GM19328 (cell line): Measurements from ENCODE around the gene STRIT1.
"Not testable (repeated sequence)": the region's sequence is repeated elsewhere in the genome, so short reads cannot be mapped to it uniquely, and the experiment has no call there.

Experiments
- ATAC-seq: cut with Tn5 transposase; IDR thresholded peaks from one replicate; pipeline ENCODE4 v1.9.1; 2021; ENCODE audit warnings: mild to moderate bottlenecking, moderate library complexity; ENCODE audit not compliant: unreplicated experiment

The STRIT1 gene

GRCh38 chr3:155274435-155274834, 19.0 kb downstream of the STRIT1 start:
- not testable (repeated sequence) for ATAC-seq

DNA sequence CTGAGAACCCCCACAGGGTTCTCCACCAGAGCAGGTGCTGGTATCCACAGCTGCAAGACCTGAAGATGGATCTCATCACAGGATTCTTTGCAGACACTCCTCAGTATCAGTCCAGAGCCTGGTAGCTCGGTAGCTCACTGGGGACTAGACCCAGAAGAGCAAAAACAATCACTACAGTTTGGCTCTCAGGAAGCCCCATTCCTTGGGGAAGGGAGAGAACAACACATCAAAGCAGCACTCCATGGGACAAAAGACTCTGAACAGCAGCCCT, 22.2 kb downstream of the STRIT1 start:
- no peak for ATAC-seq

- no peak for ATAC-seq
These were observed 22.8 kb downstream of the STRIT1 start for GRCh38 chr3:155270485-155271342.

DNA sequence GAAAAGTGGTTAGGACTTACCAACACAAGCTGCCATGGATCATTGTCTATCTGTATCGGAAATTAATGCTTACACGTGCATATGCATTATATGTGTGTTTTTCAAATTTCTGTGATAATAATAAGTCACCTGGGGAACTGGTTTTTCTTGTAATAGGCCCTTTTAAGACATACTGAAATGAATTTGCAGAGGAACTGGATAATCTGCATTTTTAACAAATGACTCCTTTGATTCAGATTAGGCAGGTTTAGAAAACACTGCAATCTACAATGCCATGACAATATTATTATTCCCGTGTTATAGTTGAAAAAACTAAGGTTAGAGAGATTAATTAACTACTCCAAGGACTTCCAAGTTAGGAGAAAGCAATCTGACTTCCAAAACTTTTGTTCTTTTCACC, 23.4 kb downstream of the STRIT1 start:
- ATAC-seq: no peak

GRCh38 chr3:155262855-155263254, 30.6 kb downstream of the STRIT1 start:
- not testable (repeated sequence) for ATAC-seq

DNA sequence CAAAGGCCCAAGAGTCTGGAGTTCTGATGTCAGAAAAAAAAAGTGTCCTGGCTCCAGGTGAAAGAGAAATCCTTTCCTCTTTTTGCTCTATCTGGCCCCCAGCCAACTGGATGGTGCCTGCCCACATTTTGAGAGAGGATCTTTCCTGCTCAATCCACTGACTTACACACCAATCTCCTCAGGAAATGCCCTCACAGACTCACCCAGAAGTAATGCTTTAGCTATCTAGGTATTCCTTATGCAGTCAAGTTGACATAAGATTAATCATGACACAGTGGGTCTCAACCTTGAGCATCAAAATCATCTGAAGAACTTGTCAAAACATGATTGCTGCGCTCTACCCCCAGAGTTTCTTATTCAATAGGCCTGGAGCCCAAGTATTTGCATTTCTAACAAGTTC, 31.2 kb downstream of the STRIT1 start:
- ATAC-seq: no peak

DNA sequence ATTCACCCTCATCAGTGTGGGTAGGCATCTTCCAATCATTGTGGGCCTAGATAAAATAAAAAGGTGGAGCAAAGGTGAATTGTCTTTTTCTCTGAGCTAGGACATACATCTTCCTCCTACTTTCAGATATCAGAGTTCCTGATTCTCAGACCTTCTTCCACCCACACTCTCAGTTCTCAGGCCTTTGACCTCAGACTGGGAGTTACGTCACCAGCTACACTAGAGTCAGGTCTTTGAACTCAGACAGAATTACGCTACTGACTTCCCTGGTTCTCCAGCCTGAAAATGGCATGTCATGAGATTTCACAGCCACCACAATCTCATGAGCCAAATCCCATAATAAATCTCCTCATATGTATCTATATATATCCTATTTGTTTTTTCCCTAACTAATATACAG, 39.0 kb downstream of the STRIT1 start:
- ATAC-seq: no peak

- ATAC-seq: no peak
These were observed 40.9 kb downstream of the STRIT1 start for GRCh38 chr3:155252535-155252934.

GRCh38 chr3:155252021-155252420, 41.5 kb downstream of the STRIT1 start:
- ATAC-seq: no peak

GRCh38 chr3:155248531-155249187, 44.8 kb downstream of the STRIT1 start:
- no peak for ATAC-seq

DNA sequence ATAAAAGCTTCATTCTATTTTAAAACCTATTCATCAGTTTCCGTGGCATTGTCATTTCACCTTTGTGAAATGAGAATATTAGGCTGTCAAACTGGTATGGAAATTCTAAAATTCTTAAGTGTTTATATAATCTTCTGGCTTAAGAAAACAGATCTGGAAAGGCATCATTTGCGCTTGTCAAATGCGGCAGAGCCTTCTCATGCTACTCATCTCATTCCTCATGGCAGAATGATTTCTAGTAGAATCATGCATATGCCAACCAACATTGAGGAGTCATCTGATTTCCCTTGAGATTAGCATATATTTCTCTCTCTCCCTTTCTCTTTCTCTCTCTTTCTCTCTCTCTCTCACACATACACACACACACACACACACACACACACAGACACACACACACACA, 48.8 kb downstream of the STRIT1 start:
- ATAC-seq: no peak

- no peak for ATAC-seq
These were observed 49.3 kb downstream of the STRIT1 start for GRCh38 chr3:155244216-155244615.

DNA sequence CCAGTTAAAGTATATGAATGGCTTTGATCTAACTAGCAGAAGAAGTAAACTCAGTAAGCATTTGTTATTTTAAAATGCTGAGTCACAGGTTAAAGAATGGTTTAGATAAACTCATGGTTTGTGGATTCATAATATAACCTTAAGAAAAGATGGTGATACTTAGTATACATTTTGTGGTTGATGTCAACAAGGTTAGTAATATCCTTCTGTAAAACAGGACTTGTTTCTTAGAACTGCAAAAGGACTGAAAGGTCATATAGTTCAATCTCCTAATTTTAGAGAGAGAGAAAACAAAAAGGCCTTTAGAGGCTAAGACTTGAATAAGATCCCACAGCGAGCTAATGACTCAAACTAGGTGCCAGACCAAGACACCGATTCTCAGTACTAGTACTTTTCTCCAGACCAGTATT, 50.0 kb downstream of the STRIT1 start:
- no peak for ATAC-seq

- no peak for ATAC-seq
These were observed 51.1 kb downstream of the STRIT1 start for GRCh38 chr3:155242342-155242741.

DNA sequence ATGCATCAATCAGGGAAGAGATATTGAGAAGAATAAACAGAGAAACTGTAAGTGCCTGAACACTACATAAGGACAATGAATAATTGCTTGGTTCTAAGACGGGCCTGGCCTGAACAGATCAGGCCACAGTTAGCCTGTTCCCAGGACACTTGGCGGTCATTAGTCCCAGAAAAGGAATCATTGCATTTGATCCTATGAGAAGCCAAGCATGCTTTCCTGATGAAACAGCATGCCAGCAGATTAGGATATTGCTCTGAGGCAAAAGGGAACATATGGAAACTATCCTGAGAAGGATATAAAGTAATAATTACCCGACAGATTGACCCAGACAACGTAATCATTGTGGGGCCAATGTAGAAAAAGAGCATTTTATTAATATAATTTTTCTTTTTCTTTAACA, 51.9 kb downstream of the STRIT1 start:
- no peak for ATAC-seq
